Lung (tissue), 12 donors: ENCODE measurements around the gene IGHMBP2. TPM values are rescaled to one million over a fixed set of nuclear protein-coding genes. Genes with fewer than 3 reads are reported as not detected.
"Not testable (repeated sequence)": the region's sequence is repeated elsewhere in the genome, so short reads cannot be mapped to it uniquely, and the experiment has no call there.

Experiments
- ATAC-seq: fragments of 200-7000 bp; cut with Tn5 transposase; one replicate; pipeline ENCODE4 v1.9.1; 2020; ENCODE audit warnings: moderate number of reproducible peaks; ENCODE audit not compliant: insufficient read depth, low FRiP score
- DNase-seq, 3 donors: peaks; one replicate each; pipeline ENCODE4 v3.0.0-alpha.2; 2013 to 2017
- H3K27ac ChIP-seq, 2 donors: one replicate each; pipeline ENCODE4 v1.5.1; 2013; ENCODE audit warnings: mild to moderate bottlenecking in 2 of 2, moderate library complexity in 2 of 2, control low read depth in 1 of 2, inconsistent platforms in 1 of 2, low read depth in 1 of 2, low read length in 1 of 2
- H3K27me3 ChIP-seq, 3 donors: one replicate each; pipeline ENCODE4 v1.5.1; 2013; ENCODE audit warnings: low read length in 2 of 3; ENCODE audit not compliant: control insufficient read depth in 3 of 3, insufficient read depth in 3 of 3
- H3K36me3 ChIP-seq, 4 donors: one replicate each; pipeline ENCODE4 v1.5.1; 2013; ENCODE audit warnings: low read length in 4 of 4, mild to moderate bottlenecking in 1 of 4, moderate library complexity in 1 of 4; ENCODE audit not compliant: control insufficient read depth in 4 of 4, insufficient read depth in 4 of 4
- H3K4me1 ChIP-seq, 5 donors: one replicate each; pipeline ENCODE4 v1.5.1; 2013; ENCODE audit warnings: low read length in 5 of 5, mild to moderate bottlenecking in 2 of 5, moderate library complexity in 1 of 5; ENCODE audit not compliant: control insufficient read depth in 5 of 5, insufficient read depth in 5 of 5
- H3K4me3 ChIP-seq: one replicate; pipeline ENCODE4 v1.5.1; 2013; ENCODE audit warnings: mild to moderate bottlenecking, control low read depth, moderate library complexity
- H3K9ac ChIP-seq, 2 donors: one replicate each; pipeline ENCODE4 v1.5.1; 2013; ENCODE audit warnings: low read length in 2 of 2, control low read depth in 1 of 2; ENCODE audit not compliant: insufficient read depth in 1 of 2
- H3K9me3 ChIP-seq, 4 donors: one replicate each; pipeline ENCODE4 v1.5.1; 2013; ENCODE audit warnings: low read length in 3 of 4, mild to moderate bottlenecking in 1 of 4, moderate library complexity in 1 of 4; ENCODE audit not compliant: control insufficient read depth in 4 of 4, insufficient read depth in 3 of 4
- CTCF ChIP-seq: IDR thresholded peaks from 2 replicates; pipeline ENCODE4 v1.5.1; 2012; ENCODE audit warnings: mild to moderate bottlenecking; ENCODE audit errors: control extremely low read depth, extremely low read depth
- WGBS, 2 donors: extraction: QIAGEN DNeasy Blood & Tissue Kit; methylation state at CpG; one replicate each; pipeline ENCODE4 v1.1.7; 2013; 5-methylcytosine and 5-hydroxymethylcytosine counted together
- polyA plus RNA-seq, 2 donors: library from polyadenylated mRNA; stranded (reverse); fragments of 200-250 nt; gene quantifications; one replicate each; pipeline ENCODE4 v1.2.1, GENCODE V29; 2013
- total RNA-seq, 2 donors: library from RNA; depleted of rRNA in 1 of 2; stranded (reverse); fragments of >200 nt in 1 of 2; gene quantifications; one replicate each; pipeline ENCODE4 v1.2.1, GENCODE V29; 2014 to 2021
- donor health status: control.
- donor health status: control.
- donor health status: Bipolar disorder and iron deficiency.
- donor health status: healthy.
- donor health status: DM: yes; HTN: yes; CAD: no.

IGHMBP2 gene
- total and polyA plus RNA-seq, 4 donors: 12.4 to 21.0 (median 17.6) TPM

- Histone ChIP-seq H3K36me3 (no peaks in the 10 kb centered on the region), H3K4me3 (no peak overlapping the region), H3K4me1 (no peaks in the 10 kb centered on the region), H3K27ac (no peak overlapping the region), H3K9ac (no peak overlapping the region), H3K9me3 (no peaks in the 10 kb centered on the region), H3K27me3 (no peaks in the 10 kb centered on the region)
- no peak for DNase-seq
- no peak for ATAC-seq
- WGBS, 2 donors: 61 to 76% methylated on average over 4 of the region's 4 CpGs
- no peak for TF ChIP-seq CTCF
Observed at GRCh38 chr11:68973219-68973618, 69.5 kb downstream of the IGHMBP2 start.

GRCh38 chr11:68973706-68974105 is 70.0 kb downstream of the IGHMBP2 start:
- H3K36me3 ChIP-seq, H3K9me3 ChIP-seq, H3K27me3 ChIP-seq, ATAC-seq, H3K4me1 ChIP-seq, H3K4me3 ChIP-seq, H3K27ac ChIP-seq, DNase-seq, H3K9ac ChIP-seq: not testable (repeated sequence)
- 88 to 89% methylated on average over 12 of the region's 12 CpGs for WGBS, 2 donors

- no peak overlapping the region for H3K9ac ChIP-seq
- no peaks in the 10 kb centered on the region for H3K4me1 ChIP-seq
- no peak for ATAC-seq
- WGBS, 2 donors: 95 to 98% methylated on average over 23 of the region's 23 CpGs
- no peaks in the 10 kb centered on the region for H3K9me3 ChIP-seq
- DNase-seq: no peak
- H3K27ac ChIP-seq: no peak overlapping the region
- TF ChIP-seq CTCF: no peak
- no peaks in the 10 kb centered on the region for H3K27me3 ChIP-seq
- H3K36me3 ChIP-seq: no peaks in the 10 kb centered on the region
- H3K4me3 ChIP-seq: no peak overlapping the region
Observed at GRCh38 chr11:68974421-68975194, 70.9 kb downstream of the IGHMBP2 start.

- TF ChIP-seq CTCF: no peak
- Histone ChIP-seq H3K4me3 (no peak overlapping the region), H3K27ac (no peak overlapping the region), H3K36me3 (no peaks in the 10 kb centered on the region), H3K27me3 (no peaks in the 10 kb centered on the region), H3K4me1 (no peaks in the 10 kb centered on the region), H3K9me3 (no peaks in the 10 kb centered on the region), H3K9ac (no peak overlapping the region)
- DNase-seq: no peak
- ATAC-seq: no peak
- 61 to 63% methylated on average over 4 of the region's 4 CpGs for WGBS, 2 donors
Observed at GRCh38 chr11:68976095-68976494, 72.4 kb downstream of the IGHMBP2 start.
